Stimulated activated CD8-positive, alpha-beta memory T cell treated with anti-CD3 and anti-CD28 coated beads, Interleukin-4, amount 100 ng/mL, for 4 hours (primary cell): Measurements from ENCODE around the gene MAEA.
"Not testable (repeated sequence)": the region's sequence is repeated elsewhere in the genome, so short reads cannot be mapped to it uniquely, and the experiment has no call there.

ENCODE experiments used
- DNase-seq, 2 donors: peaks; one replicate each; pipeline ENCODE4 v3.0.0-alpha.2; 2020; ENCODE audit warnings: low read depth in 2 of 2, low spot score in 1 of 2

Gene MAEA

GRCh38 chr4:1364217-1364616 lies 74.5 kb downstream of the MAEA start:
- DNase-seq = no peak

GRCh38 chr4:1364748-1365147 lies 75.1 kb downstream of the MAEA start:
- no peak for DNase-seq

DNA sequence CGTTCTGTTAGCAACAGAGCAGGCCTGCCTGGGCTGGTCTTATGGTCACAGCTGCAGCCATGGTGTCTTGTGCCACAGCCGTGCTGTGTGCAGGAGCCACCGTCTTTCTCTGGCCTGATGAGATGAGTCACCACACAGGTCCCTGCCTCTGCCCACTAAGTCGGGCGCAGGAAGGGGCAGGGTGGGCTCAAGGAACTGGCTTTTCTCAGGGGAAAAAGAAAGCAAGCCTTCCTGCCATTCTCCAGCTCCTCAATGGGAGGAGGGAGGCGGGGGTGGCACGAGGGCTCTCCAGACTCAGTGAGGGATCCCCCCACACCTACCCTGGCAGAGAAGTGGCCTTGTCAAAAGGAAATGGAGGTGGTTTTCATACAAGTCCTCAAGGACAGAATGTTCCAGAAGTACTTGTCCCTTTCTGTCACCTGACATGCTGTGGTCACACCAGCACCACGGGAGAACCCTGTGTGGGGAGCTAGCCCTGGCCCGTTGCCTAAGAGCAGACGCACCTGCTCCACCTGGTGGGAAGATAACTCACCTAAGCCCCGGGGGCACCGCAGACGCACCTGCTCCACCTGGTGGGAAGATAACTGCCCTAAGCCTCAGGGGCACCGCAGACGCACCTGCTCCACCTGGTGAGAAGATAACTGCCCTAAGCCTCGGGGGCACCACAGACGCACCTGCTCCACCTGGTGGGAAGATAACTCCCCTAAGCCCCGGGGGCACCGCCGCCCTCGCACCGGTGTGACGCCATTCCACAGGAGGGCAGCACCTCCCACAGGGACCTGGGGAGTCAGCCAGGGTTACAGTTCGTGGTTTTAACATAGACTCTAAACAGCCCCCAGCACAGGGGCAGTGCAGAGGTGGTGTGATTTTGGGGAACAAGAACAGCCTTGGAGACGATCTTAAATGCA lies 75.8 kb downstream of the MAEA start:
- no peak for DNase-seq

GRCh38 chr4:1366371-1367229 lies 76.9 kb downstream of the MAEA start:
- DNase-seq = no peak

DNA sequence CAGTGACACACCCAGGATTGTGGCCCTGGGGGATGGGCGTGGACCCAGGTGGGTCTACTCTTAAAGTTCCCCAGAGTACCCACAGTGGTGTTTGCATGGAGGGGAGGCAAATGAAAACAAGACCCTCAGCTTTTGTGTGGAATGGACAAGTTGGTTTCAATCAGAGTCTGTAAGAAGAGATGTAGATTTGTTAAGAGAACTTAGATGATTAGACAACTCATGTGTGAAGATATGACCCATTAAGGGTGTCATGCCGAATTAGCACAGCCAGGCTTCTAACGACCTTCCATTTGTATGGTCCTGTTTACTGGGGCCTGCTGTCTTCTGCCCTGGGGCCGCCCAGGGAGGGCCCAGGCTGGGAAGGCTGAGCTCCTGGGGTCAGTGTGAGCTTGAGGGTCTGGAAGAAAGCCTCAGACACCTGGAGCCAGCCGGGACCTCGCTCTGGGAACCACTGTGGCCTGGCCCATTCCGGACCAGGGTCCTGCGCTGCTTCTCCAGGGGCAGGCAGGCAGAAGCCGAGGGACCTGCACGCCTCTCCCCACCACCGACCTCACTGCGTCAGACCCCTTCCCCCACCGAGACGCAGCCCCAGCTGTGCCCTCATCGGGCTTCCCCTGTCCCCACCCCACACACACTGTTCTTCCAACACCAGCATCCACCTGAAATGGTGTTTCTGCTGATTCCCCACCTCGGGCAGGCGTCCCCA lies 77.7 kb downstream of the MAEA start:
- DNase-seq = no peak

- no peak for DNase-seq
Measured at GRCh38 chr4:1367936-1368289, 78.2 kb downstream of the MAEA start.

DNA sequence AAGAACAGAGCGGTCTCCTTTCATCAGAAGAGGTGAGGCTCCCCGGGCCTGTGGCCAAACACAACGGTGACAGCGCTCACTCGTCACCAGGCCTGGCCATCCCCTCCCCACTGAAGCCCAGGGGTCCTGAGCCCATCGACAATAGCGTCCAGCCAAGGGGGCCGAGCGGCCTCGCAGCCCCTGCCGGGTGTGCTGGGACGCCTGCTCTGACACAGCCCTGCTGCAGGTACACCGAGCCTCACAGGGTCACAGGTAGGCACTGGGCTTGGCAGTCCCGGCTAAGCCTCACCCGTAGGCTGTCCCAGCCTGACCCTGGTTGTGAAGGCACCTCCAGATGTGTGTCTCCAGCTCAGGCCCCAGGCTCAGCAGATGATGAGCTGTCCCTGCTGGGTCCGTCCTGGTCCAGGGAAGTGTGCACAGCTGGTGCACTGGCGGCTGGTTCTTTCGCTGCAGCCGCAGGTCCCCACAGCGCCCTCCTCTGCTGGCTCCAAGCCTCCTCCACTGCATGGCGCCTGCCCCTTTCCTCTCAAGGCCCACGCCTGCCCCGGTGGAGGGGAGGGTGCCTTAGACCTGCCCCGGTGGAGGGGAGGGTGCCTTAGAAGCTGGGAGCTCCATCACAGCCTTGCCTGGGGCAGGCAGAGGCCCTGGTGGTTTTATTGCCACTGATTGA lies 78.9 kb downstream of the MAEA start:
- DNase-seq = no peak

DNA sequence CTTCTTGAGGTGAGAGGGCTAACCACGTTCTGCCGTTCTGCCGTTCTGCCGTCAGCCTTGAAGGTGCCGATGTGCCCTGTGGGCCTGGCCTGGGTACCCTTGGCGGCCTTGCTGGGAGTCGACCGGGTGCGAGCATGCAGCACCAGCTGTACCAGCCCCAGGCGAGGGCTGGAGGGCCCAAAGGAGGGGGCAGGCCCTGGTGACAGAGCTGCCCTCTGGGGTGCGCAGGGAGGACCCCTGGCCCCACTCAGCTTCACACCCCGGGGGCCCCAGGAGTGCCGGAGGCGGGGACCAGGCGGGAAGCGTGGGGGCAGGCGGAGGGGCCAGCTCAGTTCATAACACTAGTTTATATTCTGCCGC lies 79.4 kb downstream of the MAEA start:
- no peak for DNase-seq

DNA sequence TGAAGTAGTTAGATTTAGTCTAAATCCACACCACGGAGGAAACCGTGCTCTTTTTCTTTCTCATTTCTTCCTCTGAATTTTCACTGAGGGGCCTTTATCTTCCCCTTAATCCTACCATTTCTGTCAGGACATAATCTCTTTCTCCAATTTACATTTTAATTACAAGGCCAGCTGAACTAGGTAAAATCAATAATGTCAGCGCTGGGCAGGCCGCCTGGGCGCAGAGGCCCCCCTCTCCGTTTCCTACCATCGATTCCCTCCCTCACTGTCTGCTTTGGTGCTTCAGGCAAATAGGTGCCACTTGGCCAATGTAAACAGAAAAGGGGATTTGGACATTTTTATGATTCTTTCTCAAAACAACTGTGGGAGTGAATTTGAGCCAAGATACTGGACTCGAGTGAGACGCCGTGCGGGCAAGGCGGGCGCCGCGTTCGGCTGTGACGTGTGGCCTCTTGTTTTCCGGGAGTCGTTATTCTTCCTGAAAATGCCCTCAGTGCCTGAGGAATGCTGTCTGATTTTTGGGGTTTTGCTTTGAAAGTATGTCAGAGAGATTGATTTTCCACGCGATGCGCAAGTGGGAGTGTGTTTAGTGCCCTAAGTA lies 79.9 kb downstream of the MAEA start:
- no peak for DNase-seq

DNA sequence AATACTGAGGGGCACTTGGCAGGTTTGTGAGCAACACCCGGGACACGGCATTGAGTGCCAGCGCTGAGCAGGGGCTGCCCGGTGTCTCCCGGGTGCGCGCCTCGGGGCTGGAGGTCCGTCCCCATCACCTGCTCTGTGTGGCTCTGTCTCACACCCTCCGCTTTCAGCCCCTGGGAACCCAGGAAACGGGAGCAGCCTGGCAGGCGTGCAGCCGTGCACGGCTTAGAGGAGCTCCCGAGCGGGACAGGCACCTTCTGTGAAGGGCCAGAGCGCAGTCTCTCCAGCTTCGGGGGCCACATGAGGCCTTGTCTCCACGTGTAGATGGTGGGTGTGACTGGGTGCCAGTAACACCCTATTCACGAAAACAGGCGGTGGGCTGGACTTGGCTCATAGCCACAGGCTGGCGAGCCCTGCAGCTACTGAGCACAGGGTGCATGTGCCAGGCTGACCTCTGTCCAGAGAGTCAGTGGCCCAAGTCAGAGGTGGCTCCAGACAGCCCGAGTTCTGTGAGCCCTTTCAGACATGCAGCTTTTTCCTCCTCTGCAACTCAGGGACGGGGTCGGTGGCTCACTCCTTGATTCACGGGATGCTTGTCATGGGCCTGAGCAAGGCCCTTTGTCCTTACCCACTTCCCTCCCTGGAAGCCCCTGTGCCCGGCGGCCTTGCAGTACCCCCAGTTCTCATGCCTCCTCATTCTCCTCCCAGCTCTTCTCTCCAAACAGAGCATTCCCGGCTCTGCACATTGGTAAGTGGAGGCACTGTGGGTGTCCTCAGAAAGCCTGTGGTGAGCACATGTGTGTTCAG lies 80.8 kb downstream of the MAEA start:
- DNase-seq = no peak

DNA sequence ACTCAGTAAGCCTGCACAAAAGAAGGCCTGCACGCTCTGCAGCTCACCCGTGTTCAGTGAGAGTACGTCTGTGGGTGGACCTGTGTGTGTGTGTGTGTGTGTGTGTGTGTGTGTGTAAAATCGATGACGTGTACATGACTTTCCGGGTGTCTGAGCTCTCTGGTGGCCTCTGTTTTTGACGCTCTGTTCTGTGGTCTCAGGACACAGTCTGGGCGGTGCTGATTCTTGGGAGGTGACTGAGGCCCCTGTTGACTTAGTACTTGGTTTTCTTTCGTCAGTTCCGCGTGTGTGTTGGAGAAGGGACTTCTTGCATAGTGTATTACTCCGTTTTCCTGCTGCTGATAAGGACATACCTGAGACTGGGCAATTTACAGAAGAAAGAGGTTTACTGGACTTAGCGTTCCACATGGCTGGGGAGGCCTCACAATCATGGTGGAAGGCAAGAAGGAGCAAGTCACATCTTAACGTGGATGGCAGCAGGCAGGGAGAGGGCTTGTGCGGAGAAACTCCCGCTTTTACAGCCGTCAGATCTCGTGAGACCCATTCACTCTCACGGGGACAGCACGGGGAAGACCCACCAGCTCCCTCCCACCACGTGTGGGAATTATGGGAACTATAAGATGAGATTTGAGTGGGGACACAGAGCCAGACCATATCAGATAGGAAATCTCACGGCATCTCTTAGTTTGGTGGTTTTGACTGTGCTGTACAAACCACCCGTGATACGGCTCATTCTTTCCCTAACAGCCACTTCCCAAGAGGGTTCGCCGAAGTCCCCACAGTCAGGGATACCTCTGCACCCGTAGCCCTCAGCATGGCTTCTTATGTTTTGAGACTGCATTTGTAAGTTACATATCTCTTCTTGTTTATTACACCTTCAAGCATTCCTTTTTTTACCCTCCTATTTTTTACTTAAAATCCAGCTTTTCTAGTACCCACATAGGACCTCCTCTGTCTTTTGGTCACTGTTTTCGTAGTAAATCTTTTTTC lies 81.8 kb downstream of the MAEA start:
- no peak for DNase-seq

DNA sequence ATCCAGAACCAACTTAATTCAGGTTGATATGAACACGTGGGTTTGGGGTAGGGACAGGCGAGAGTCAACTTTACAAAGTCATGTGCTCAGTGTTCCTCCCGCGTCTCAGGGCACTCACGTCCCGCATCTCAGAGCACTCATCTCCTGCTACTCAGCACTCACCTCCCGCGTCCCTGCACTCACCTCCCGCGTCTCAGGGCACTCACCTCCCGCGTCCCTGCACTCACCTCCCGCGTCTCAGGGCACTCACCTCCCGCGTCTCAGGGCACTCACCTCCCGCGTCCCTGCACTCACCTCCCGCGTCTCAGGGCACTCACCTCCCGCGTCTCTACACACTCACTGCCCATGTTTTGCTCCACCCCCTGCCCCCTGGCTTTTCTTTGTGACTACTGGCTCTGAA lies 82.9 kb downstream of the MAEA start:
- DNase-seq = not testable (repeated sequence)

- DNase-seq = no peak
Measured at GRCh38 chr4:1373892-1374705, 84.4 kb downstream of the MAEA start.

GRCh38 chr4:1374706-1375045 lies 85.0 kb downstream of the MAEA start:
- DNase-seq = no peak

- no peak for DNase-seq
Measured at GRCh38 chr4:1375051-1375721, 85.5 kb downstream of the MAEA start.

DNA sequence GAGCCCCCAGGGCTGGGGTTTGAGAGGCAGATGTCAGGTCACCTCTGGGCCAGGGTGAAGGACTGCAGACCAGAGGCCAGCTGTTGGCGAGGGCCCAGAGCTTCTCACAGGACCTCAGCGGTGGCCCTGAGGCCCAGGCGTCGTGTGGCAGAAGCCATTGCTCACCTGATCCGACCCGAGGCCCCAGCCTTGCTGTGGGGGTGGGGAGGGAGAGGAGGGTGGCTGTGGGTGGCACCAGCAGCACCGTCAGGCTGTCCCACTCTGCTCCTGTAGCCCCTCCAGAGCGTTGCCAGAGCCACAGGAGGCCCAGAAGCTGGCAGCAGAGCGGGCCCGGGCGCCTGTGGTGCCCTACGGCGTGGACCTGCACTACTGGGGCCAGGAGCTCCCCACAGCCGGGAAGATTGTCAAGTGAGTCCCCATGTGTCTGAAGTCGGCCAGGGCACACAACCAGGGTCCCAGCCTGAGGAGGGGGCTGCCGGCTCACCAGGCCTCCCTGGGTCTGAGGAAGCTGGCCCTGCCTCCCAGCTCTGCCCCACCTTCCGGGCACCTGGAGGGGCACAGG lies 86.2 kb downstream of the MAEA start:
- DNase-seq = no peak

- no peak for DNase-seq
Measured at GRCh38 chr4:1376391-1376840, 86.7 kb downstream of the MAEA start.
